Measurements from ENCODE around the gene IFNA2.
A peak's percentile ranks its signal among the peaks of the same experiment; 100 is the strongest.
"Not testable (repeated sequence)": the region's sequence is repeated elsewhere in the genome, so short reads cannot be mapped to it uniquely, and the experiment has no call there.

The IFNA2 gene

DNA sequence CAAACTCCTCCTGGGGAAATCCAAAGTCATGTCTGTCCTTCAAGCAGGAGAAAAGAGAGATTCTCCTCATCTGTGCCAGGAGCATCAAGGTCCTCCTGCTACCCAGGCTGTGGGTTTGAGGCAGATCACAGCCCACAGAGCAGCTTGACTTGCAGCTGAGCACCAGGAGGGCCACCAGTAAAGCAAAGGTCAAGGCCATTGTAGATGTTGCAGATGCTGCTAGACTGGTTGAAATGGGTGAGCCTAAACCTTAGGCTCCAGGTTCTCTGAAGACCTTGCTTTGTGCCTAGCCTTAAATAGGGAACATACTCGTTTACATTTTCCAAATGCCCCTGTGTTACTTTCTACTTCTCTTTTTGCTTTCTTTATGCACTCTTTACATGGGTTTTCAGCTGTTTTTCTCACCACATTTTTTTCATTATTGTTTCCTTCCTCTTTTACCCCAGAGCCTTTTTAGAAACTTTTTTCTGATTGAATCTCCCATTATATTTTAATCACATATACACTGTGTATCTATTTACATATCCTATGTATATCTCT lies at the start of gene IFNA2:
Gene IFNA2, minus strand, starts transcription at position 268 of the 540 bp plus-strand sequence. Its CDS starts 69 bp downstream, at position 199.
- DNase-seq: no peak
- intact Hi-C loops (cut with DNase I): no loop called here

- intact Hi-C loops (cut with DNase I); DNase-seq: not testable (repeated sequence)
Observed at GRCh38 chr9:21435015-21435383, 49.8 kb upstream of the IFNA2 start.

GRCh38 chr9:21434202-21435014 lies 49.2 kb upstream of the IFNA2 start:
- DNase-seq: peak in 4 of 10 donors; percentile 25 to 82 (median 48)
- intact Hi-C loops (cut with DNase I): no loop called here

DNA sequence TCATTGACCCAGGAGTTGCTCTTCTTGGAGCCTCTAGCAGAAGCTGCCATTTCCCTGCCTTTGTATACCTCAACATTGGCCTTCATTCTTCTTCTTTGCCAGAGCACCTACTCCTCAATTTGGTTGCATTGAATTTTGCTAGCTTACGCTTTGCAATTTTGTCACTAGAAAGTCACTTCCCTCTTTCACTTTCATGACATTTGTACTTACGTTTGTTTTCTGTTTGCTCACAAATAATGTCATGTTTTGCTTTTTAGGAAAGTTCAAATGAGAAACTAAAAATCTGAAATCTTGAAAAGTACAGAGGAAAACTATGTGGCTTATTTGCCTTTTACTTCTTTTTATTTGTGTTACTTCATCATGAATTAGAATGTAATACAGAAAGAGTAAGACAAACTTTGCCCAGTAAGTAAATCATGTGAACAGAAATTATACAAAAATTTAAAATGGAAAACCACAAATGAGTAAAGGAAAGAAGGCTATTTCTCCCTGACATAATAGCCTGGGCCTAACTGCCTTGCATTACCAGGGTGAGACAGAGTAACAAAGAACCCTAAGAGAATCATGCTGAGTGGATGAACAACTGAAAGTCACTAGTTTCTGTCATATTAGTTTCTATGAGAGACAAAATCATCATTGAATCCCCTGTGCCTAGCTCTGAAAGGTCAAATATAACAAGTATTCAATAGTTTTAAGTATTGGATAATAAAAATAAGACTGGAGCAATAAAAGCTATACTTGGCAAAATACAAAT lies 47.7 kb upstream of the IFNA2 start:
- no peak for DNase-seq
- intact Hi-C loops (cut with DNase I): no loop called here

GRCh38 chr9:21429191-21429590 lies 44.0 kb upstream of the IFNA2 start:
- no peak for DNase-seq
- intact Hi-C loops (cut with DNase I): no loop called here

DNA sequence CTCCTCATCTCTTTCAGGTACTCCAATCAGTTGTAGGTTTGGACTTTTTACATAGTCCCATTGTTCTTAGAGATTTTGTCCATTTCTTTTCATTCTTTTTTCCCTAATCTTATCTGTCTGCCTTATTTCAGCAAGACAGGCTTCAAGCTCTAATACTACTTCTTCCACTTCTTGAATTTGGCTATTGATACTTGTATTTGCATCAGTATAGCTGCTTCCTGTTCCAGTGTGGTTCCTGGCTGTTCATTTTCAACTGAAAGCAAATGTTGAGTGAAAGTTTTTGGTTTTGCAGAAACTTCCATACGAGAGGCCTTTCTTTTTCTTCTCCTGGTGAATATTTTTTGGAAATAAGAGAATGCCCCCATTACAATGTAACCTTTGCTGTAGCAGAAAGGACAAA lies 43.0 kb upstream of the IFNA2 start:
- DNase-seq: no peak
- intact Hi-C loops (cut with DNase I): no loop called here

DNA sequence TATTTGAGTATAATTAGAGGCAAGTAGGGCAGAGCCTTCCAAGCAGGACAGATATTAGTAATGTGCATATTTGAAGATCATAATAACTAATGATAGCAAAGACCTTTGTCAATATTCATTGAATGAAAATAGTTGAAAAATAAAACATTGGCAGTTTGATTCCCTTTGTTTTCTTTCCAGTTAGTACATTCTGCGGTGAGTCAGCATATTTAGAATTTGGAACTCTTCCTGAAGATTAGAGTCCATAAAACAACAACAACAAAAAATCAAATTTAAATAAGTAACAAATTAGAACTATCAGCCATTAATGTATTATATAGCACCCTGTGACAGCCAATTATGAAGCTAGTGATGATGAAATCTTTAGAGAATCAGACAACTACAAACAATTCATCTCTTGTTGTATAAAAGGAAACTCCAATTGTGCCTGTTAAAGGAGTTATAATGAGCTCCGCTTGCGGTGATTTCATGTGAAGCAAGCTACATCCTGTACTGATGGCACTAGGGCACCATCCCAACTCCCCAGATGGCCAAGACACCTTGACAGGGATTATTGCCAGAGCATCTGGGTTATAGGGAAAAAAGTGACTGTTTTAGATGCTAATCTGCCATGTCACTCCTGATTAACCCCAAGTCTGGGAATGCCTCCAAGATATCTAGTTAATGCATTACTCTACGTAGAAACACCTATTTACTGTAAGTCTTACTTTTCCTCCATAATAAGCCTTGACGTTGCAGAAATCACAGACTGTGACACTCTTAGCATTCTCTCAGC lies 30.5 kb upstream of the IFNA2 start:
- DNase-seq: no peak
- intact Hi-C loops (cut with DNase I): no loop called here

- intact Hi-C loops (cut with DNase I): loop anchor here (5.0 kb wide), 1 partner anchor 87 kb away; no protein-coding TSS in a partner anchor
- DNase-seq: no peak
Observed at GRCh38 chr9:21414220-21414940, 29.2 kb upstream of the IFNA2 start.

DNA sequence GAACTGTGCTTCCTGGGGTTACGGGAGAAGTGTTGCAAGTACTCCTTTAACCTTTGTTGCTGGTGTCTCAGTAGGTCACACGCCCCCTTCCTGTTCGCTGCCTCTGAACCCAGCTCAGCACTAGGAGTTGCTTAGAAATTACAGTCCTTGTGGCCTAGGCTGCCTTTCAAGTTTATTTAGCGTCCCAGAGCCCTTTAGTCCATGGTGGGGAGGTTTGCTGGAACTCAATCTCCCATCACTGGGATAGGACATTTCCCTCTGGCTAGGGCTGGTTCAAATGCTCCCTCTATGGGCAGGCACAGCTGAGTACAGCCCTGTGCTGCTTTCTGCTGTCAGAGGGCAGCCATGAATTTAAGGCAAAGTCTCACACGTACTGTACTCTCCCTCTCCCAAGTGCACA lies 28.4 kb upstream of the IFNA2 start:
- peak in 3 of 10 donors; percentile 37 to 78 (median 45) for DNase-seq

GRCh38 chr9:21413151-21413550 lies 28.0 kb upstream of the IFNA2 start:
- DNase-seq: no peak

More for the DNA sequence above, 28.4 kb upstream of the IFNA2 start:
- intact Hi-C loops (cut with DNase I): loop anchor here (5.0 kb wide), 1 partner anchor 86 kb away; no protein-coding TSS in a partner anchor

GRCh38 chr9:21412107-21412506 lies 26.9 kb upstream of the IFNA2 start:
- no peak for DNase-seq
- intact Hi-C loops (cut with DNase I): loop anchor here (5.0 kb wide), 1 partner anchor 85 kb away; no protein-coding TSS in a partner anchor

More at GRCh38 chr9:21413151-21413550, 28.0 kb upstream of the IFNA2 start:
- intact Hi-C loops (cut with DNase I): loop anchor here (5.0 kb wide), 1 partner anchor 86 kb away; no protein-coding TSS in a partner anchor

- DNase-seq: no peak
- intact Hi-C loops (cut with DNase I): no loop called here
Observed at GRCh38 chr9:21408817-21409216, 23.6 kb upstream of the IFNA2 start, which contains the start of gene IFNA8. Gene IFNA8, plus strand, starts transcription at chr9:21409117. Its CDS starts 60 bp downstream, at chr9:21409177.

GRCh38 chr9:21404146-21404545 lies 18.9 kb upstream of the IFNA2 start:
- no peak for DNase-seq
- intact Hi-C loops (cut with DNase I): no loop called here

- DNase-seq: peak in 9 of 10 donors; percentile 27 to 91 (median 48)
- intact Hi-C loops (cut with DNase I): no loop called here
Observed at GRCh38 chr9:21402386-21403251, 17.4 kb upstream of the IFNA2 start.

DNA sequence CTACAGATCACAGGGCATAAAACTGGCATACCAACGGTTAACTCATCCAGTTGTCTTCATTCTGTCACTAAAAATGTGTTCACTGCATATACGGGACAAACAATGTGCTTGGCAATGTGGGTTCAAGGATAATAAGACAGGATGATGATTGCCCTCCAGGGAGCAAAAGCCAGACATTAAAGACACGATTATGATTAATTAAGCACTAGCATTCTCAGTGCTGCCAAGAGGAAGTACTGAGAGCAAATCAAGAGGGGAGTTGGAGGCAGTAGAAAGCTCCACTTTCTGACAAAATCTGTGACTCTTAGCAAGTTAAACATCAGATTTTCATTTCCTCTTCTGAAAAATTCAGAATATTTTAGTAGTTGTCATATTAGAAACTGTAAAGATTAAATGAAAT lies 14.8 kb upstream of the IFNA2 start:
- no peak for DNase-seq
- intact Hi-C loops (cut with DNase I): loop anchor here (5.0 kb wide), 1 partner anchor 148 kb away; no protein-coding TSS in a partner anchor

GRCh38 chr9:21398955-21399489 lies 13.8 kb upstream of the IFNA2 start:
- DNase-seq: peak in 1 of 10 donors; percentile 59
- intact Hi-C loops (cut with DNase I): loop anchor here (5.0 kb wide), 1 partner anchor 147 kb away; no protein-coding TSS in a partner anchor

GRCh38 chr9:21395778-21396717 lies 10.8 kb upstream of the IFNA2 start:
- intact Hi-C loops (cut with DNase I): loop anchor here (1.0 to 5.0 kb wide), 2 partner anchors 70 to 144 kb away; no protein-coding TSS in a partner anchor
- DNase-seq: peak; percentile 51 to 94 (median 74)
